ENCODE measurements around the gene ALAS1.

The ALAS1 gene

GRCh38 chr3:52153389-52154096, 44.4 kb upstream of the ALAS1 start:
- 42% methylated on average over 18 of the region's 18 CpGs for WGBS (ENCODE audit: insufficient coverage)
- POLR2A ChIA-PET: interaction anchor here (0.6 to 1.5 kb wide), 2 partner anchors 158 to 976 kb away, joined by 3 to 4 read pairs; partner anchors contain the start of genes RFT1 and RPL29
- peaks cover 0 to 23% (median 11%) of the 10 kb centered on the region in 4 experiments for H3K36me3 ChIP-seq (ENCODE audit: control insufficient read depth in 4 of 4, insufficient read depth in 4 of 4, low read length in 3 of 4)
- no peaks in the 10 kb centered on the region for H3K9me3 ChIP-seq (ENCODE audit: control extremely low read depth in 1 of 5, control insufficient read depth in 4 of 5, insufficient read depth in 2 of 5, low read depth in 1 of 5, low read length in 4 of 5)
- H3K27ac ChIP-seq (ENCODE audit: insufficient read depth in 1 of 2, low read depth in 1 of 2, low read length in 2 of 2, poor library complexity in 1 of 2, severe bottlenecking in 2 of 2): peak overlapping the region in 1 of 2 experiments; percentile 78
- H3K4me1 ChIP-seq (ENCODE audit: control extremely low read depth in 1 of 4, control insufficient read depth in 4 of 4, insufficient read depth in 4 of 4, low read length in 3 of 4): peaks cover 0 to 16% (median 15%) of the 10 kb centered on the region in 4 experiments
- H3K4me3 ChIP-seq (ENCODE audit: control insufficient read depth in 1 of 7, extremely low read depth in 1 of 7, insufficient read depth in 4 of 7, low read depth in 2 of 7, low read length in 6 of 7): peak overlapping the region; percentile 72 to 94 (median 81)
- no peak for DNase-seq
- CTCF ChIA-PET: interaction anchor here (0.8 to 1.4 kb wide), 3 partner anchors 9 to 210 kb away, joined by 3 to 6 read pairs (median 4); no protein-coding TSS in a partner anchor
- H3K27me3 ChIP-seq (replicated peaks in 2 of 5; ENCODE audit: control insufficient read depth in 4 of 5, insufficient read depth in 5 of 5, low read length in 4 of 5): no peaks in the 10 kb centered on the region

DNA sequence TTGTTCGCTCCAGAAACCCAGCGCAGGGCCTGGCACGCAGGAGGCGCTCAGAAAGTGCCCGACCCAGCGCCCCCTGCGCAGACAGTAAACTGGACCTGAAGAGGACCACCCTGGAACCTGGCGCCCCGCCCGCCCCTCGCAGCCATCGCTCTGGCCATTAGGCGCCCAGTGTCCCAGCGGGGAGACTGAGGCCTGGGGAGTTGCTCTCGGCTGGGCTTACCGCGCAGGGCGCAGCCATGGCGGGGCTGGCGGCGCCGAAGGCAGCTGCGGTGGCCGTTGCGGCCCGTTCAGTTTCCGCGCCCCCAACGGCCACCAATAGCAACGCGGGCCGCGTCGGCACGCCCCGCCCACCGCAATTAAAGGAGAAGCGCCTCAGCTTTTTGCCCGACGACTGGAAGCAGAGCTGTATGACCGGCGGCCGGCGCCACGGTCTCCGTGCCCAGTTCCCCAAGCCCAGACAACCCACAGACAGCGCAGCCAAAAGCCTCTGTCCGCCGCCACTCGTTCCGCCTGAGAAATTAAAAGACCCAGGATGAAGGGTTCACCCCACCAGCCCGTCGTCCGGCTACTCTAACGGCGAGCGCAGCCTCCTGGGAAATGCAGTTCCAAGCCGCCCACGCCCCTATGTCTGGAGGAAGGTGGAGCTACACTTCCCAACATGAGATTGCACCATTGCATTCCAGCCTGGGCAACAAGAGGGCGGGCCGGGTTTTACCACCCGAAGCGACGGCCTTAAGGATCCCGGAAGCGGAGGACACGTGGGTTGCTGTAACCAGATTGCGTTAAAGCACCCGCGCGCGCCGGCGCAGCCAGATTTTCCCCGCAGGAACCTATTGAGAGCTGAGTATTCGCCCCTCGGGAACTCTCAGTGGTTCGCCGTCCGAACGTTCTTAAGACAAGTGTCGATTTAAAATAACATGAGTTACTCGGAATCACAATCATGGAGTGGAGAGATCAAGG, 43.5 kb upstream of the ALAS1 start, which contains the start of gene POC1A:
Gene POC1A, minus strand, starts transcription at position 289 of the 960 bp plus-strand sequence. Its CDS starts 51 bp downstream, at position 238.
- H3K4me3 ChIP-seq (ENCODE audit: control insufficient read depth in 1 of 7, extremely low read depth in 1 of 7, insufficient read depth in 4 of 7, low read depth in 2 of 7, low read length in 6 of 7): peak within 1 kb of the TSS; percentile 72 to 94 (median 81)
- CTCF ChIA-PET: interaction anchor here (0.7 to 1.4 kb wide), 5 partner anchors 10 to 211 kb away, joined by 3 to 6 read pairs (median 4); partner anchors contain the start of gene DUSP7
- peak within 1 kb of the TSS; percentile 40 to 78 for H3K27ac ChIP-seq (ENCODE audit: insufficient read depth in 1 of 2, low read depth in 1 of 2, low read length in 2 of 2, poor library complexity in 1 of 2, severe bottlenecking in 2 of 2)
- POLR2A ChIA-PET: interaction anchor here (0.6 to 1.5 kb wide), 3 partner anchors 123 to 976 kb away, joined by 3 to 11 read pairs (median 4); partner anchors contain the start of genes RFT1 and RPL29
- H3K4me1 ChIP-seq (ENCODE audit: control extremely low read depth in 1 of 4, control insufficient read depth in 4 of 4, insufficient read depth in 4 of 4, low read length in 3 of 4): peaks cover 0 to 16% (median 15%) of the 10 kb centered on the region in 4 experiments
- WGBS (ENCODE audit: insufficient coverage): under 1% methylated on average over 81 of the region's 83 CpGs
- peak; percentile 94 to 98 (median 97) for DNase-seq
- H3K9me3 ChIP-seq (ENCODE audit: control extremely low read depth in 1 of 5, control insufficient read depth in 4 of 5, insufficient read depth in 2 of 5, low read depth in 1 of 5, low read length in 4 of 5): no peaks in the 10 kb centered on the region
- no peaks in the 10 kb centered on the region for H3K27me3 ChIP-seq (replicated peaks in 2 of 5; ENCODE audit: control insufficient read depth in 4 of 5, insufficient read depth in 5 of 5, low read length in 4 of 5)
- peaks cover 0 to 14% (median 4%) of the 10 kb centered on the region in 4 experiments for H3K36me3 ChIP-seq (ENCODE audit: control insufficient read depth in 4 of 4, insufficient read depth in 4 of 4, low read length in 3 of 4)

GRCh38 chr3:52155912-52156311, 42.0 kb upstream of the ALAS1 start:
- 100% methylated on average over 4 of the region's 4 CpGs for WGBS (ENCODE audit: insufficient coverage)
- H3K4me1 ChIP-seq (ENCODE audit: control extremely low read depth in 1 of 4, control insufficient read depth in 4 of 4, insufficient read depth in 4 of 4, low read length in 3 of 4): peaks cover 0 to 16% (median 15%) of the 10 kb centered on the region in 4 experiments
- no peak overlapping the region for H3K4me3 ChIP-seq (ENCODE audit: control insufficient read depth in 1 of 7, extremely low read depth in 1 of 7, insufficient read depth in 4 of 7, low read depth in 2 of 7, low read length in 6 of 7)
- no peaks in the 10 kb centered on the region for H3K9me3 ChIP-seq (ENCODE audit: control extremely low read depth in 1 of 5, control insufficient read depth in 4 of 5, insufficient read depth in 2 of 5, low read depth in 1 of 5, low read length in 4 of 5)
- CTCF ChIA-PET: no interaction called here
- H3K27me3 ChIP-seq (replicated peaks in 2 of 5; ENCODE audit: control insufficient read depth in 4 of 5, insufficient read depth in 5 of 5, low read length in 4 of 5): no peaks in the 10 kb centered on the region
- DNase-seq: no peak
- no peak overlapping the region for H3K27ac ChIP-seq (ENCODE audit: insufficient read depth in 1 of 2, low read depth in 1 of 2, low read length in 2 of 2, poor library complexity in 1 of 2, severe bottlenecking in 2 of 2)
- H3K36me3 ChIP-seq (ENCODE audit: control insufficient read depth in 4 of 4, insufficient read depth in 4 of 4, low read length in 3 of 4): peaks cover 0 to under 1% (median 0%) of the 10 kb centered on the region in 4 experiments
- POLR2A ChIA-PET: no interaction called here

DNA sequence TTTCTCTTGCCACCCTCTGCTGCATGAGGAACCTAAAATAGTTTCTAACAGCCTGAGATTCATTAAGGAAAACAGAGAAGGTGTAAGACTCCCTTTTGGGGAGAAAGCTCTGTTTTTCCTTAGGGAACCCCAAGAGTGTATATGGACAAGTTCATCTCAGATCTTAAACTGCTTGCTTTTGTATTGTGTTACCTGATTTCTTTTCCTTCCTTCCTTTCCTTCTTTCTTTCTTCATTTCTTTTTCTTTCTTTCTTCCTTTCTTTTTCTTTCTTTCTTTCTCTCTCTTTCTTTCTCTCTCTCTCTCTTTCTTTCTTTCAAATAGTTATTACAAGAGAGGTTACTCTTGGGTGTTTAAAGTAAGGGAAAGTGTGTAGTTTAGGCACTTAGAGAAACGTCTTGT, 38.5 kb upstream of the ALAS1 start:
- Histone ChIP-seq H3K36me3 (ENCODE audit: control insufficient read depth in 4 of 4, insufficient read depth in 4 of 4, low read length in 3 of 4) (no peaks in the 10 kb centered on the region), H3K4me1 (ENCODE audit: control extremely low read depth in 1 of 4, control insufficient read depth in 4 of 4, insufficient read depth in 4 of 4, low read length in 3 of 4) (peaks cover 0 to 5% (median 4%) of the 10 kb centered on the region in 4 experiments), H3K27me3 (replicated peaks in 2 of 5; ENCODE audit: control insufficient read depth in 4 of 5, insufficient read depth in 5 of 5, low read length in 4 of 5) (no peaks in the 10 kb centered on the region), H3K4me3 (ENCODE audit: control insufficient read depth in 1 of 7, extremely low read depth in 1 of 7, insufficient read depth in 4 of 7, low read depth in 2 of 7, low read length in 6 of 7) (no peak overlapping the region), H3K9me3 (ENCODE audit: control extremely low read depth in 1 of 5, control insufficient read depth in 4 of 5, insufficient read depth in 2 of 5, low read depth in 1 of 5, low read length in 4 of 5) (peaks cover 0 to 5% (median 0%) of the 10 kb centered on the region in 5 experiments), H3K27ac (ENCODE audit: insufficient read depth in 1 of 2, low read depth in 1 of 2, low read length in 2 of 2, poor library complexity in 1 of 2, severe bottlenecking in 2 of 2) (no peak overlapping the region)
- POLR2A ChIA-PET: interaction anchor here (0.7 kb wide), 1 partner anchor 9 kb away, joined by 4 read pairs; no protein-coding TSS in a partner anchor
- CTCF ChIA-PET: interaction anchor here (0.6 kb wide), 1 partner anchor 105 kb away, joined by 3 read pairs; no protein-coding TSS in a partner anchor
- DNase-seq: no peak
- WGBS (ENCODE audit: insufficient coverage): 14% methylated on average over 1 of the region's 1 CpG

DNA sequence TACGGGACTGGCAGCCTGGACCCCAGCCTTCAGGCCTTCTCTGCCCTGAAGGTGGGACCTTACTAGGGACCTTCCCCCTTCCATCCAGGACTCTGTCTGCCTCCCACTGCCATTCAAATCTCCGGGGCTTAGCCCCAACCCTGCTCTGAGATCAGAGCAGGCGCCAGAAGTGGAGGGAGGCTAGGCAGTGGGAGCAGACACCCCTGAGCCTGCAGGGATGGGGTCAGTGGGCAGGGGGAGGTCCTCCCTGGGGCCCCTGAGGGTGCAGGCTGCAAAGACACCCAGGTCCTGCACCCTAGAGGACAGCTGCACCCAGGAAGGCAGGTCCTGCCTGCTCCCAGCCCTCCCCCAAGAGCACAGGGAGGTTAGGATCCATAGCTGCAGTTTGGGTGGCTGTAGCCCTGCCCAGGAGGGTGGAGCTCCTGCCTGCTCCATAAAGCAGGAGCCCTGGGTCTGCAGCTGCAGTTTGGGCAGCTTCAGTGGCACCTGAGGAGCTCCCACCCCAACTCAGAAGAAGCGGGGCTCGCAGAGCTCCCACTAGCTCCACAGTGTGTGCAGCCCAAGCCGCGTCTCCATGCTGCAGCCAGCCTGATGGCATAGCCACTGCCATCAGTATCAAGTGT, 35.6 kb upstream of the ALAS1 start:
- Histone ChIP-seq H3K4me1 (ENCODE audit: control extremely low read depth in 1 of 4, control insufficient read depth in 4 of 4, insufficient read depth in 4 of 4, low read length in 3 of 4) (no peaks in the 10 kb centered on the region), H3K27me3 (replicated peaks in 2 of 5; ENCODE audit: control insufficient read depth in 4 of 5, insufficient read depth in 5 of 5, low read length in 4 of 5) (no peaks in the 10 kb centered on the region), H3K27ac (ENCODE audit: insufficient read depth in 1 of 2, low read depth in 1 of 2, low read length in 2 of 2, poor library complexity in 1 of 2, severe bottlenecking in 2 of 2) (no peak overlapping the region), H3K9me3 (ENCODE audit: control extremely low read depth in 1 of 5, control insufficient read depth in 4 of 5, insufficient read depth in 2 of 5, low read depth in 1 of 5, low read length in 4 of 5) (peaks cover 0 to 5% (median 0%) of the 10 kb centered on the region in 5 experiments), H3K4me3 (ENCODE audit: control insufficient read depth in 1 of 7, extremely low read depth in 1 of 7, insufficient read depth in 4 of 7, low read depth in 2 of 7, low read length in 6 of 7) (no peak overlapping the region), H3K36me3 (ENCODE audit: control insufficient read depth in 4 of 4, insufficient read depth in 4 of 4, low read length in 3 of 4) (no peaks in the 10 kb centered on the region)
- WGBS (ENCODE audit: insufficient coverage): 100% methylated on average over 7 of the region's 7 CpGs
- no peak for DNase-seq
- POLR2A ChIA-PET: no interaction called here
- CTCF ChIA-PET: interaction anchor here (0.8 to 1.5 kb wide), 5 partner anchors 9 to 20 kb away, joined by 3 to 4 read pairs (median 3); no protein-coding TSS in a partner anchor

DNA sequence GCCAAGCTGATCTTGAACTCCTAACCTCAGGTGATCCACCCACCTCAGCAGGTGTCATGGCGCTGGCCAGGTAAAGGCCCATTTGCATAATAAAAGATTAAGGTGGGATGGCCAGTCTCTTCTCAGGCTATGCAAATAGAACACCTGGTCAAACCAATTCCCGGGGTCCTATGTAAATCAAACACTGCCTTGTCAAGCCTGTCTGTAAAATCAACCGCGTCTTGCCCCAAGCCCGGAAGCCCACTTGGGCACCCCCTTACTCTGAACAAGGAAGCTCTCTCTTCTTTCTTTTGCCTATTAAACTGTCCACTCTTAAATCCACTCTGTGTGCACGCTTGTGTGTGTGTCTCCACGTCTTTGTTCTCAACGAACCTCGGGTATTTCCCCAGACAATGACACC, 30.7 kb upstream of the ALAS1 start:
- ChIA-PET POLR2A (no interaction called here), CTCF (interaction anchor here (1.4 to 1.7 kb wide), 3 partner anchors 24 to 52 kb away, joined by 3 to 5 read pairs (median 4); no protein-coding TSS in a partner anchor)
- Histone ChIP-seq H3K4me3 (ENCODE audit: control insufficient read depth in 1 of 7, extremely low read depth in 1 of 7, insufficient read depth in 4 of 7, low read depth in 2 of 7, low read length in 6 of 7) (no peak overlapping the region), H3K27ac (ENCODE audit: insufficient read depth in 1 of 2, low read depth in 1 of 2, low read length in 2 of 2, poor library complexity in 1 of 2, severe bottlenecking in 2 of 2) (no peak overlapping the region), H3K27me3 (replicated peaks in 2 of 5; ENCODE audit: control insufficient read depth in 4 of 5, insufficient read depth in 5 of 5, low read length in 4 of 5) (no peaks in the 10 kb centered on the region), H3K9me3 (ENCODE audit: control extremely low read depth in 1 of 5, control insufficient read depth in 4 of 5, insufficient read depth in 2 of 5, low read depth in 1 of 5, low read length in 4 of 5) (peaks cover 0 to 5% (median 0%) of the 10 kb centered on the region in 5 experiments), H3K36me3 (ENCODE audit: control insufficient read depth in 4 of 4, insufficient read depth in 4 of 4, low read length in 3 of 4) (no peaks in the 10 kb centered on the region), H3K4me1 (ENCODE audit: control extremely low read depth in 1 of 4, control insufficient read depth in 4 of 4, insufficient read depth in 4 of 4, low read length in 3 of 4) (no peaks in the 10 kb centered on the region)
- no peak for DNase-seq
- 100% methylated on average over 1 of the region's 9 CpGs for WGBS (ENCODE audit: insufficient coverage)
